OCI-LY1 (cell line): ENCODE measurements around the gene NPEPPS.
"Not testable (repeated sequence)": the region's sequence is repeated elsewhere in the genome, so short reads cannot be mapped to it uniquely, and the experiment has no call there.

Source experiments
- EZH2 ChIP-seq: fragments of 200-600 bp; sonication (generic), shearing (Covaris generic); IDR thresholded peaks from 2 replicates; pipeline ENCODE4 v1.8.0; 2017; ENCODE audit warnings: borderline replicate concordance, mixed run types, mild to moderate bottlenecking, antibody characterized with exemption, low read length, moderate library complexity, mixed read lengths
- TF ChIP-seq, protein P1 (sequence below): fragments of 200-600 bp; sonication (generic), shearing (Covaris generic); IDR thresholded peaks from 2 replicates; pipeline ENCODE4 v1.5.1; 2017; ENCODE audit warnings: mild to moderate bottlenecking, antibody characterized with exemption, low read length, moderate library complexity, mixed read lengths

DNA sequence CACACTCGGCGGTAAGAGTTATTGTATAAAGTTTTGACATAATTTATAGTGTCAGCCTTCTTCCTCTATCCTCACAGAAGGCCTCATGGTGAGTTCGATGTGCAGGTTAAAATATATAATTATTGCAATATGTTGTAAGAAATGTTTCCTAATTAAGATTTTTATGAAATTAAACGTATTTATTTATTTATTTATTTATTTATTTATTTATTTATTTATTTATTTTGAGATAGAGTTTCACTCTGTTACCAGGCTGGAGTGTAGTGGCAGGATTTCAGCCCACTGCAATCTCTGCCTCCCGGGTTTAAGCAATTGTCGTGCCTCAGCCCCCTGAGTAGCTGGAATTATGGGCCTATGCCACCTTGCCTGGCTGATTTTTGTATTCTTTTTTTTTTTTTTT lies 13.4 kb downstream of the NPEPPS start:
- TF ChIP-seq EZH2: not testable (repeated sequence)
- TF ChIP-seq, protein P1, sequence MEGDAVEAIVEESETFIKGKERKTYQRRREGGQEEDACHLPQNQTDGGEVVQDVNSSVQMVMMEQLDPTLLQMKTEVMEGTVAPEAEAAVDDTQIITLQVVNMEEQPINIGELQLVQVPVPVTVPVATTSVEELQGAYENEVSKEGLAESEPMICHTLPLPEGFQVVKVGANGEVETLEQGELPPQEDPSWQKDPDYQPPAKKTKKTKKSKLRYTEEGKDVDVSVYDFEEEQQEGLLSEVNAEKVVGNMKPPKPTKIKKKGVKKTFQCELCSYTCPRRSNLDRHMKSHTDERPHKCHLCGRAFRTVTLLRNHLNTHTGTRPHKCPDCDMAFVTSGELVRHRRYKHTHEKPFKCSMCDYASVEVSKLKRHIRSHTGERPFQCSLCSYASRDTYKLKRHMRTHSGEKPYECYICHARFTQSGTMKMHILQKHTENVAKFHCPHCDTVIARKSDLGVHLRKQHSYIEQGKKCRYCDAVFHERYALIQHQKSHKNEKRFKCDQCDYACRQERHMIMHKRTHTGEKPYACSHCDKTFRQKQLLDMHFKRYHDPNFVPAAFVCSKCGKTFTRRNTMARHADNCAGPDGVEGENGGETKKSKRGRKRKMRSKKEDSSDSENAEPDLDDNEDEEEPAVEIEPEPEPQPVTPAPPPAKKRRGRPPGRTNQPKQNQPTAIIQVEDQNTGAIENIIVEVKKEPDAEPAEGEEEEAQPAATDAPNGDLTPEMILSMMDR: not testable (repeated sequence)
